ENCODE results near the gene ZNF622. TPM values are rescaled to one million over a fixed set of nuclear protein-coding genes. Genes with fewer than 3 reads are reported as not detected.

The ZNF622 gene
- total RNA-seq, 5 donors from 2014 or later (not counting 1 experiment from before 2014, with no cell fraction given), result 30.7 to 39.8 (median 38.9) TPM

DNA sequence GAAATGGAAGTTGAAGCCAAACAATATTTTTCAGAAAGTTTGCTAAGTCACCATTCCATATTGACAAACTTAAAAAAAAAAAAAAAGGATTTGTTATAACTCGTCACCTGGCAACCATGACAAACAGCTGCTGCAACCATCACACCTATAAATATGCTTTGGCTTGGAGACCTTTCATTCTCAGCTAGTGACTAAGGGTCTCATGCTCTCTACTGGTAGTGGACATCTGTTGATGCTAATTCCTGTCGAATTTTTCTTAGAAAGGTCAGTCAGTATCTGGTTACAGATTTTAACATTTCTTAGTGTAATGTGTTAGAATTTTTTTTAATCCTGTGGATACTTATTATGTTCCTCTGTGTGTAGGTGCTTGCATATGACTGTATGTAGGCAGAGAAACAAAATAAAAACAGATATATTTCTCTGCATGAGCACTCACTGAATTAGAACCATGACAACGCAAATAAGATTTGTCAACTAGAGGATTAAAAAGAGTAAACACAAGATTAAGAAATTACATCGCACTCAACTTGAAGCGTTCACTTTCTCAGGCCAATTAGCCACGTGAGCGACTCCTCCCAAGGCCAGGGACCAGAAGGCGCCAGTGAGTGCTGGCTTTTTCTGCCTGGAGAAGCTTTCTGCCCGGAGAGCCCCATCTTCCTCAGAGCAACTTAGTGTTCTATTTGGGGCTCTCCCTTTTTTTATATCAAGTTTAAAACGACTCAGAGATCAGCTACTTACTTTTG, 27.0 kb upstream of the ZNF622 start:
- Histone ChIP-seq H3K36me3 (ENCODE audit: control insufficient read depth in 2 of 2, extremely low read depth in 1 of 2, insufficient read depth in 1 of 2, low read length in 1 of 2) (peaks cover 0 to 2% of the 10 kb centered on the region in 2 donors), H3K27ac (ENCODE audit: low read length) (no peak overlapping the region), H3K27me3 (replicated peaks in 1 of 2; ENCODE audit: control insufficient read depth in 2 of 2, extremely low read depth in 1 of 2, insufficient read depth in 2 of 2, low read length in 1 of 2) (no peaks in the 10 kb centered on the region), H3K4me3 (ENCODE audit: control insufficient read depth in 1 of 2, extremely low read depth in 1 of 2, low read length in 1 of 2) (no peak overlapping the region), H3K9me3 (peaks cover 7% of the 10 kb centered on the region), H3K4me1 (ENCODE audit: control insufficient read depth in 1 of 2, extremely low read depth in 1 of 2, insufficient read depth in 2 of 2, low read length in 2 of 2) (peaks cover 0 to 2% of the 10 kb centered on the region in 2 experiments)
- 100% methylated on average over 5 of the region's 10 CpGs for WGBS (ENCODE audit: insufficient coverage)
- Mint-ChIP-seq H3K9me3 (peaks cover 6 to 29% (median 12%) of the 10 kb centered on the region in 3 donors), H3K27me3 (no peaks in the 10 kb centered on the region), H3K36me3 (peaks cover 24% of the 10 kb centered on the region), H3K4me3 (no peak overlapping the region), H3K27ac (peak overlapping the region in 1 of 2 donors; percentile 60), H3K4me1 (peaks cover 44 to 51% (median 47%) of the 10 kb centered on the region in 3 donors)
- POLR2A ChIA-PET, result interaction anchor here in 1 of 2 donors (0.7 kb wide), 1 partner anchor 1893 kb away, joined by 3 read pairs; no protein-coding TSS in a partner anchor
- CTCF ChIA-PET, result no interaction called here
- DNase-seq (peak in 1 of 35 experiments; percentile 10), ATAC-seq (replicated peaks in 1 of 4) (no peak)

DNA sequence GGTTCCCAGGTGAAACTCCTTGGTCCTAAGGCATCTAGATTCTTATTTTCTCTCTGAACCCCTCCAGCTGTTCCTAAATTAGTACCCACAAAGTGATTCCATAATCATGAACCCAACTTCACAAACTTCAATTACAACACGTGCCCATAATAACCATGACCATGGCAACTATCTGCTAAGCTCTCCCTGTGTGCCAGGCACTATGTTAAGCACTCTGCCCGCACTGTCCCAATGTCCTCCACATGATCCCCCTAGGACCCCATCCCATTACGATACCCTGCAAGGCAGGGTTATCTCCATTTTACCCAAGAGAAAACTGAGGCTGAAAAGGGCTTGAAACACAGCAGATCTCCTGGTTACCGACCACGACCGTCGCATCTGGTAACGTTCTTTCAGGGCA, 25.3 kb upstream of the ZNF622 start:
- Mint-ChIP-seq H3K27me3 (no peaks in the 10 kb centered on the region), H3K4me1 (peaks cover 53 to 60% (median 60%) of the 10 kb centered on the region in 3 donors)

DNA sequence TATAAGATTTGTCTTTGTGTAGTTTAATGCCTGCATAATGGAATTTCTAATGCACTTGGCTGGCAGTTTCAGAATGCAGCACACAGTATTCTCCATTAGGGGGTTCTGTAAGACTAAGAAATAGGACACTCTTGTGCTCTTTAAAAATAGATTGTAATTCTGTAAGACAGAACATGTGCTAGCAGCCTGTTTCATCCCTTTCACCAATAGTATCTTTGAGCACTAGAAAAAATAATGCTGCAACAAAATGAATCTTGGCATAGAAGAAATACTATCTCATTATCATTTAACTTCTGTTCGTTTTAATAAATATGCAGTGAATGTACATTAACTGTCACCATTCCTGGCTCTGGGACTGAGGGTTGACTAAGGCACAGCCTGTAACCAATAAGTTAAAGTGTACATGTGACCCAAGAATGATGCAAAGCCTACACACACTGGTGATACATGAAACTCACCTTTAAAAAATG, 23.8 kb upstream of the ZNF622 start:
- peaks cover 48 to 54% (median 53%) of the 10 kb centered on the region in 3 donors for H3K4me1 Mint-ChIP-seq
- POLR2A ChIA-PET, result no interaction called here
- Histone ChIP-seq H3K4me3 (ENCODE audit: control insufficient read depth in 1 of 2, extremely low read depth in 1 of 2, low read length in 1 of 2) (no peak overlapping the region), H3K4me1 (ENCODE audit: control insufficient read depth in 1 of 2, extremely low read depth in 1 of 2, insufficient read depth in 2 of 2, low read length in 2 of 2) (peaks cover 0 to 2% of the 10 kb centered on the region in 2 experiments), H3K27me3 (replicated peaks in 1 of 2; ENCODE audit: control insufficient read depth in 2 of 2, extremely low read depth in 1 of 2, insufficient read depth in 2 of 2, low read length in 1 of 2) (no peaks in the 10 kb centered on the region), H3K27ac (ENCODE audit: low read length) (no peak overlapping the region), H3K9me3 (no peaks in the 10 kb centered on the region), H3K36me3 (ENCODE audit: control insufficient read depth in 2 of 2, extremely low read depth in 1 of 2, insufficient read depth in 1 of 2, low read length in 1 of 2) (no peaks in the 10 kb centered on the region)
- CTCF ChIA-PET, result interaction anchor here (0.6 to 1.5 kb wide), 7 partner anchors 9 to 1832 kb away, joined by 3 to 15 read pairs (median 7); no protein-coding TSS in a partner anchor
- ATAC-seq (replicated peaks in 1 of 4), result peak; percentile 59 to 83 (median 68)
- no CpG with 5 or more reads among the region's 1 CpG for WGBS (ENCODE audit: insufficient coverage)
- peaks cover 0 to 3% (median 0%) of the 10 kb centered on the region in 3 donors for H3K9me3 Mint-ChIP-seq
- H3K36me3 Mint-ChIP-seq, result peaks cover 8% of the 10 kb centered on the region
- H3K4me3 Mint-ChIP-seq, result no peak overlapping the region
- H3K27ac Mint-ChIP-seq, result no peak overlapping the region
- H3K27me3 Mint-ChIP-seq, result no peaks in the 10 kb centered on the region
- DNase-seq, result peak in 1 of 35 experiments; percentile 46

More for the DNA sequence above, 25.3 kb upstream of the ZNF622 start:
- DNase-seq (no peak), ATAC-seq (replicated peaks in 1 of 4) (no peak)
- H3K4me3 ChIP-seq (ENCODE audit: control insufficient read depth in 1 of 2, extremely low read depth in 1 of 2, low read length in 1 of 2), result no peak overlapping the region
- no peaks in the 10 kb centered on the region for H3K27me3 ChIP-seq (replicated peaks in 1 of 2; ENCODE audit: control insufficient read depth in 2 of 2, extremely low read depth in 1 of 2, insufficient read depth in 2 of 2, low read length in 1 of 2)
- H3K36me3 Mint-ChIP-seq, result peaks cover 16% of the 10 kb centered on the region
- peaks cover 6 to 14% (median 6%) of the 10 kb centered on the region in 3 donors for H3K9me3 Mint-ChIP-seq
- H3K27ac ChIP-seq (ENCODE audit: low read length), result no peak overlapping the region
- H3K36me3 ChIP-seq (ENCODE audit: control insufficient read depth in 2 of 2, extremely low read depth in 1 of 2, insufficient read depth in 1 of 2, low read length in 1 of 2), result no peaks in the 10 kb centered on the region
- peak overlapping the region in 1 of 2 donors; percentile 4 for H3K27ac Mint-ChIP-seq
- peaks cover 3% of the 10 kb centered on the region for H3K9me3 ChIP-seq
- 83% methylated on average over 8 of the region's 8 CpGs for WGBS (ENCODE audit: insufficient coverage)
- ChIA-PET POLR2A (interaction anchor here in 1 of 2 donors (0.6 kb wide), 1 partner anchor 512 kb away, joined by 3 read pairs; no protein-coding TSS in a partner anchor), CTCF (interaction anchor here in 1 of 2 donors (1.5 kb wide), 1 partner anchor 35 kb away, joined by 7 read pairs; no protein-coding TSS in a partner anchor)
- peaks cover 0 to 2% of the 10 kb centered on the region in 2 experiments for H3K4me1 ChIP-seq (ENCODE audit: control insufficient read depth in 1 of 2, extremely low read depth in 1 of 2, insufficient read depth in 2 of 2, low read length in 2 of 2)
- H3K4me3 Mint-ChIP-seq, result no peak overlapping the region

DNA sequence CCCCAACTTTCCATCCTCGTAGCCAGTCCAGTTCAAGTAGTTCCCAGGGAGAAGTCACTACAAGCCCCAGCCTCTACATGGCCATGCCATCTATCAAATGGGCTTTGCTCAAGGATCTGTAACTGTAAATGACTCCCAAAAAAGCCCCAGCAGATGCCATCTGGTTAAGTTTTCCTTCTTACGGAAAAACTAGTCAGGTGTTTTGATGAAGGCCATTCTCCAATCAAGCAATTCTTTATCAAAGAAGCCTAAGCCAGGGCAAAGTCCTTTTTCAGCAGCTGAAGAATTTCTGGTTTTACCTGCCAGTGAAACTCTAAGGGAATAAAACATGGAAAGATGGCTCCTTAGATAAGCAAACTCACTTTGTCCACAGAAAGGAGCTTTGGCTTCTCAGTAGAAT, 21.9 kb upstream of the ZNF622 start:
- DNase-seq (no peak), ATAC-seq (replicated peaks in 1 of 4) (no peak)
- H3K4me1 ChIP-seq (ENCODE audit: control insufficient read depth in 1 of 2, extremely low read depth in 1 of 2, insufficient read depth in 2 of 2, low read length in 2 of 2), result no peaks in the 10 kb centered on the region
- ChIA-PET CTCF (no interaction called here), POLR2A (no interaction called here)
- H3K4me1 Mint-ChIP-seq, result peaks cover 42 to 56% (median 46%) of the 10 kb centered on the region in 3 donors
- H3K4me3 Mint-ChIP-seq, result no peak overlapping the region
- no peaks in the 10 kb centered on the region for H3K9me3 Mint-ChIP-seq
- no peak overlapping the region for H3K4me3 ChIP-seq (ENCODE audit: control insufficient read depth in 1 of 2, extremely low read depth in 1 of 2, low read length in 1 of 2)
- no peaks in the 10 kb centered on the region for H3K27me3 ChIP-seq (replicated peaks in 1 of 2; ENCODE audit: control insufficient read depth in 2 of 2, extremely low read depth in 1 of 2, insufficient read depth in 2 of 2, low read length in 1 of 2)
- H3K36me3 ChIP-seq (ENCODE audit: control insufficient read depth in 2 of 2, extremely low read depth in 1 of 2, insufficient read depth in 1 of 2, low read length in 1 of 2), result no peaks in the 10 kb centered on the region
- WGBS (ENCODE audit: insufficient coverage), result 100% methylated on average over 1 of the region's 2 CpGs
- H3K9me3 ChIP-seq, result no peaks in the 10 kb centered on the region
- no peak overlapping the region for H3K27ac ChIP-seq (ENCODE audit: low read length)
- H3K27me3 Mint-ChIP-seq, result no peaks in the 10 kb centered on the region
- peak overlapping the region in 1 of 2 donors; percentile 1 for H3K27ac Mint-ChIP-seq
- peaks cover 5% of the 10 kb centered on the region for H3K36me3 Mint-ChIP-seq

DNA sequence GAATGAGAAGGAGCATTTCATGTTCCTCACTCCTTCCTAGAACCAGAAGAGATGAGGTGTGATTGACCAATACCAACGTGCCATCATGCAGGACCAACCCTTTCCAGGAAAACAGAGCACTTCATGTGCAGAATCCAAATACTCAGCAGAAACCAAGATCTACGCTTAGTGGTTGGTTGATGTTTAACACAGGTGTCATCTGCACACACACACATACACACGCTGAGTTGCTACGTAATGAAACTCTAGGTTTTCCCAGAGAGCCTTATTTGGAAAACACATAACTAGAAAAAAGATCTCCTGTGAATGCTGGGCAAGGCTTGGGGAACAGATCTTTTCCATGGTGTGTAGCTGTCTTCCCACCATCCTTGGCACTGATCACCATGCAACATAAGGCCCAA, 21.1 kb upstream of the ZNF622 start:
- CTCF ChIA-PET, result no interaction called here
- no peak overlapping the region for H3K27ac Mint-ChIP-seq
- POLR2A ChIA-PET, result no interaction called here
- Histone ChIP-seq H3K36me3 (ENCODE audit: control insufficient read depth in 2 of 2, extremely low read depth in 1 of 2, insufficient read depth in 1 of 2, low read length in 1 of 2) (no peaks in the 10 kb centered on the region), H3K9me3 (no peaks in the 10 kb centered on the region), H3K27me3 (replicated peaks in 1 of 2; ENCODE audit: control insufficient read depth in 2 of 2, extremely low read depth in 1 of 2, insufficient read depth in 2 of 2, low read length in 1 of 2) (no peaks in the 10 kb centered on the region), H3K27ac (ENCODE audit: low read length) (no peak overlapping the region), H3K4me1 (ENCODE audit: control insufficient read depth in 1 of 2, extremely low read depth in 1 of 2, insufficient read depth in 2 of 2, low read length in 2 of 2) (no peaks in the 10 kb centered on the region), H3K4me3 (ENCODE audit: control insufficient read depth in 1 of 2, extremely low read depth in 1 of 2, low read length in 1 of 2) (no peak overlapping the region)
- ATAC-seq (replicated peaks in 1 of 4), result no peak
- no peak for DNase-seq
- H3K4me1 Mint-ChIP-seq, result peaks cover 38 to 49% (median 41%) of the 10 kb centered on the region in 3 donors
- H3K9me3 Mint-ChIP-seq, result no peaks in the 10 kb centered on the region
- no peak overlapping the region for H3K4me3 Mint-ChIP-seq
- no peaks in the 10 kb centered on the region for H3K27me3 Mint-ChIP-seq
- no CpG with 5 or more reads among the region's 4 CpGs for WGBS (ENCODE audit: insufficient coverage)
- peaks cover 5% of the 10 kb centered on the region for H3K36me3 Mint-ChIP-seq

DNA sequence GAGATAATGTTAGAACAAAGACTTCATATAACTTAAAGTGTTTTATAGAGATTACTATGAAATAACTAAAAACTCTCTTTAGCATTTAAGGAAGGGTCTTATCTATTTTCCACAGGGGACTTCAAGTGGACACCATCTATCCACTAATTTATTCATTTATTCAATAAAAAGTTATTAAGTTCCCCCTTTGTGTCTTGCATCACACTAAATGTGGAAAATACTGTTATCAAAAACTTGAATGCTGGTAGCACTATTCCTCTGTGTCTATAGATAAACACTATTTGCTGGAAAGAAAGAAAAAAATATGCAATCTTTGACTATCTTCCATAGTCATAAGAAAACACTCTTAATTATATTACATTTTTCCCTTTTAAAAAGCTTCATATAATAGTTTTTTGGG, 20.1 kb upstream of the ZNF622 start:
- H3K9me3 ChIP-seq, result no peaks in the 10 kb centered on the region
- Mint-ChIP-seq H3K36me3 (peaks cover 15% of the 10 kb centered on the region), H3K9me3 (no peaks in the 10 kb centered on the region), H3K27me3 (no peaks in the 10 kb centered on the region), H3K4me1 (peaks cover 32 to 40% (median 33%) of the 10 kb centered on the region in 3 donors), H3K27ac (no peak overlapping the region), H3K4me3 (no peak overlapping the region)
- H3K27ac ChIP-seq (ENCODE audit: low read length), result no peak overlapping the region
- POLR2A ChIA-PET, result no interaction called here
- CTCF ChIA-PET, result no interaction called here
- no peaks in the 10 kb centered on the region for H3K4me1 ChIP-seq (ENCODE audit: control insufficient read depth in 1 of 2, extremely low read depth in 1 of 2, insufficient read depth in 2 of 2, low read length in 2 of 2)
- H3K4me3 ChIP-seq (ENCODE audit: control insufficient read depth in 1 of 2, extremely low read depth in 1 of 2, low read length in 1 of 2), result no peak overlapping the region
- no peaks in the 10 kb centered on the region for H3K27me3 ChIP-seq (replicated peaks in 1 of 2; ENCODE audit: control insufficient read depth in 2 of 2, extremely low read depth in 1 of 2, insufficient read depth in 2 of 2, low read length in 1 of 2)
- ATAC-seq (replicated peaks in 1 of 4), result no peak
- no peak for DNase-seq
- no peaks in the 10 kb centered on the region for H3K36me3 ChIP-seq (ENCODE audit: control insufficient read depth in 2 of 2, extremely low read depth in 1 of 2, insufficient read depth in 1 of 2, low read length in 1 of 2)
